Epithelial cell of esophagus (primary cell): ENCODE data around the gene PCBD2.

Experiments
- DNase-seq: peaks from one replicate; pipeline ENCODE4 v3.0.0; 2010; ENCODE audit warnings: low read depth
- H3K4me3 ChIP-seq: 2 replicates; pipeline ENCODE4 v1.5.1; 2011; ENCODE audit warnings: mild to moderate bottlenecking, low read length, control low read depth
- TF ChIP-seq, protein P1 (sequence below): IDR thresholded peaks from 2 replicates; pipeline ENCODE4 v1.5.1; 2011; ENCODE audit warnings: low read depth, mild to moderate bottlenecking, low read length, control low read depth, inconsistent platforms; ENCODE audit not compliant: insufficient read depth; ENCODE audit errors: missing control alignments

PCBD2 gene

DNA sequence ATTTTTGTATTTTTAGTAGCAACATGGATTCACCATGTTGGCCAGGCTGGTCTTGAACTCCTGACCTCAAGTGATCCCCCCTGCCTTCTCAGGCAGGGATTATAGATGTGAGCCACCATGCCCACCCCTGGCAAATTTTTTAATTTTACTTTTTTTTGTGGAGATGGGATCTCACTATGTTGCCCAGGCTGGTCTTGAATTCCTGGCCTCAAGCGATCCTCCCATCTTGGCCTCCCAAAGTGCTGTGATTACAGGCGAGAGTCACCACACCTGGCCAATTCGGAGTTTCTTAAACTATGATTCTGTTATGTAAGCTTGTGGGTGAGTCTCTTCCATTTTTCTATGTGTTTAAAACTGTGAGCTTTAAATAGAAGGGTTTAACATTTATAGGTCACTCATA is 27.6 kb downstream of the PCBD2 start:
- TF ChIP-seq, protein P1, sequence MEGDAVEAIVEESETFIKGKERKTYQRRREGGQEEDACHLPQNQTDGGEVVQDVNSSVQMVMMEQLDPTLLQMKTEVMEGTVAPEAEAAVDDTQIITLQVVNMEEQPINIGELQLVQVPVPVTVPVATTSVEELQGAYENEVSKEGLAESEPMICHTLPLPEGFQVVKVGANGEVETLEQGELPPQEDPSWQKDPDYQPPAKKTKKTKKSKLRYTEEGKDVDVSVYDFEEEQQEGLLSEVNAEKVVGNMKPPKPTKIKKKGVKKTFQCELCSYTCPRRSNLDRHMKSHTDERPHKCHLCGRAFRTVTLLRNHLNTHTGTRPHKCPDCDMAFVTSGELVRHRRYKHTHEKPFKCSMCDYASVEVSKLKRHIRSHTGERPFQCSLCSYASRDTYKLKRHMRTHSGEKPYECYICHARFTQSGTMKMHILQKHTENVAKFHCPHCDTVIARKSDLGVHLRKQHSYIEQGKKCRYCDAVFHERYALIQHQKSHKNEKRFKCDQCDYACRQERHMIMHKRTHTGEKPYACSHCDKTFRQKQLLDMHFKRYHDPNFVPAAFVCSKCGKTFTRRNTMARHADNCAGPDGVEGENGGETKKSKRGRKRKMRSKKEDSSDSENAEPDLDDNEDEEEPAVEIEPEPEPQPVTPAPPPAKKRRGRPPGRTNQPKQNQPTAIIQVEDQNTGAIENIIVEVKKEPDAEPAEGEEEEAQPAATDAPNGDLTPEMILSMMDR: no peak
- no peak overlapping the region for H3K4me3 ChIP-seq
- no peak for DNase-seq

DNA sequence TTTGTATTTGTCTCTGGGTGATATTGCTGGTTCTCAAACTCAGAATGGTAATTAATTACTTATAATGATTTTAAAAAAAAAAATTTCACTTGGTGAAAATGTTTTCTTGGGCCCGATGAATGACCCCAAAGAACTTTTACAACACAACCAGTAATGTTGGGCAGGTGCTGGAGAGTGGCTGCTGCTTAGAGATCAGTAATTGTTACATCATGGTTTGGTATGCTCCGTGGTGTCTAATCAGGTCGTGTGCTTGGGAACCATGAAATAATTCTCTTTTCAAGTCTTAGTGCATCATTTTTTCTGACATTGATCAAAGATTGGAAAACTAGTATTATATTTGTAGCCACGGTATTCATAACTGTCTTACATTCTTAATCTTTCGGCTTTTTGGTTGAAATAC is 29.3 kb downstream of the PCBD2 start:
- H3K4me3 ChIP-seq: no peak overlapping the region
- DNase-seq: no peak
- TF ChIP-seq, protein P1: no peak

DNA sequence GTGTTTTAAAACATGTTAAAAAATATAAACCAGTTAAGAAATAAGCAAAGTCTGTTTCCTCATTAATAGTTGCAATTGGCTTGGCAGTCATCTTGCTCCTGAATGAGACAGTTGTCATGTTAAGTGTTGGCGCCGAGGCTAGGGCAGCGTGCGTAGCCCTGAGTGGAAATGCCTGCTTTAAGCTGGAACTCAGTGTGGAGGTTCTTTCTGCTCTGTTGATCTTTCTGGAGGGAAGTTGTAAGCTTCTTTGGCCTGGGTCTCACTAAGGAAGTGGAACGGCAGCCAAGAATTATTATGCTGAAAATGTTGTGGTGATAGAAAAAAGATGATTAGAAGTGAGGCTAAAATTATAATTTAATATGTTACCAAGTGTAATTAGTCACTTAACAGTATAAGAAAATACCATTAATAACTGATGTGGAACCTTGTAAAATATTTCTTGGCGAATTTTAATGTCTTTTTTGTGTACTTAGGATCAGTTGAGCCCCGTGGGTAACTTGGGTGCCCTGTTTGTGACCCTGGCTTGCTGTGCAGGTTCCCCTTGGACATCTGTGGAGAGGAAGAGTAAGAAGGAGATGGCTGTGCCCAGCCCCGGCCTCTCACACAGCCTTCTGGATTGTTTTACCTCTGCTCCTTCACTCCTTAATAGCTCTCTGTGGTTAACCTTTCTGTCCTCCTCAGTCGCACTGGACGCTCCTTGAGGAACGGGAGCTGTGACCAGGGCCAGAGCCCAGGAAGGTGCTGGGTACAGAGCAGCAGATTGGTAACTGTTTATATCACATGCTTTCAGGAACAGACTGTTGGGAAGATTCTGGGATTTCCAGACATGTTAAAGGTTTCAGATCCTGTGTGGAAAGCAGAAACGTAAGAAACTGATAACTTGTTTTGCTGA is 31.0 kb downstream of the PCBD2 start:
- no peak for DNase-seq
- H3K4me3 ChIP-seq: no peak overlapping the region
- TF ChIP-seq, protein P1: no peak

DNA sequence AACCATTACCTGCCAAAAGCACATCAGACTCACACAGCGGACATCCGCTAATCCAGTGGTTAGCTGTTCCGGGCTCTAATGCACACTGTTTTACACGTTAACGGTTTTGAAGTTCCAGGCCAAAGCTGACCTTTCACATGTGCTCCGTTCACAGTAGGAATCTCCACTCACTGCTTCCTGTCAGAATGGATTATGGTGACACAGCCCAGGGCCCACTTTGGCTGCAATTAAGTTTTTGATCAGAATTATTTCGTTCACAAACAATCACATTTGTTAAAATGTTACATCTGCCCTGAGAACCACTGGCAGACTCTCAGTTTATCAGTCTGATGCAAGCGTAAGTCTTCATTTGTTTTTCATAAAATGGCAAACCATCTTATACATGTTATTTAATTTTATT is 32.6 kb downstream of the PCBD2 start:
- no peak for DNase-seq
- TF ChIP-seq, protein P1: no peak
- H3K4me3 ChIP-seq: no peak overlapping the region

DNA sequence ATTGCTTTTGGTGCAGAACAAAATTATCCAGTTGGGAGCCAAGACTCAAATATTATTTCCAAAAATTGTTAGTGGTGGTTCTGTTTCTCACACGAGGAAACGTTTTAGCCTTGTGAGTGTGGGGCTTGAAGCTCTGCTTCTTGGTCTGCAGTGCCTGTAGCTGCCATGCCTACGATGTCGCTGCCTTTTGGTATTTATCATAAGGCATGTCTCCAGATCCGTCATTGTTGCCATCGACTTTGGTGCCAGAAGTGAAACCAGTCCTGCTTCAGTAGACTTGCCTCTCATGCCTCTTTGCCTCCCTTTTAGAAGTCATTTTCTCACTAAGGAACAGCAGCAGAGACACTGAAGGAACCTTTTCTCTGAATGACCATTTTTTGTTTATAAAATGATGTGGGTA is 33.1 kb downstream of the PCBD2 start:
- H3K4me3 ChIP-seq: no peak overlapping the region
- TF ChIP-seq, protein P1: no peak
- DNase-seq: no peak

DNA sequence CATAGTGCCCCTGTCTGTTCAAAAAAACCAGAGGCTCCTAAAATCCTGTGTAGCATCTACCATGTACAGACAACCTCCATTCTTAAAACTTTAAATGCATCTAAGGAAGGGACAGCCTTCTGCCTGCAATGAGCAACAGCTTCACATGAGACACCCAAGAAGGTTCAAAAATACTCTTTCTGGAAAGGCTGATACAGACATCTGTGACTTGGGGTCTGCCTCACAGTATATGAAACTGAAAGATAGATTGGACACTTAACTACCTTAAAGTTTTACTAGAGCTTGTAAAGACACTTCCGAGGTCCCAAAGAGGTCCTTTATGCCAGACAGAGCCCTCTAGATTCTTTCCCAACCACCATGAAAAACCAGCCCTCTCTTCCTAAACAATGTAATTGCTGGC is 34.6 kb downstream of the PCBD2 start:
- TF ChIP-seq, protein P1: no peak
- no peak for DNase-seq
- H3K4me3 ChIP-seq: no peak overlapping the region

DNA sequence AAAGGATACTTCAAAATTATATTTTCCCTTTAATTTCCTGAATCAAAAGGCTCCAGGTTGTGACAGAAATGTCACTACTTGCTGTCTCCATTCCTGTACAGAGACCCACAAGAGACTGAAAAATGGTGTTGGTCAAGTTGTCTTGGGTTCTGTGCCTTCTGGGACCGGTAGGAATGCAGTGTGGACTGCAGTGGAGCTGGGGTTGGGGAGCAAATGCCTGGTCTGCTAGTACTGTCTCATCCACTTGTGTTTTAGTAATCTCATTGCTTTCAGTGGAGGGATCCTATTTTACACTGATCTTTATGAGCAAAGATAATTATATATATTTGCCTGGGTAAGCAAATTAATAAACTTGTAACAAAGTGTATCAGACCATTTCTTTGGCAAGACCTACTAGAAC is 38.6 kb downstream of the PCBD2 start:
- DNase-seq: no peak
- TF ChIP-seq, protein P1: no peak
- no peak overlapping the region for H3K4me3 ChIP-seq
